GM19372 (cell line): ENCODE data around the gene EVI2B.
"Not testable (repeated sequence)": the region's sequence is repeated elsewhere in the genome, so short reads cannot be mapped to it uniquely, and the experiment has no call there.

ENCODE experiments used
- ATAC-seq: cut with Tn5 transposase; IDR thresholded peaks from one replicate; pipeline ENCODE4 v1.9.1; 2021; ENCODE audit warnings: mild to moderate bottlenecking, low read depth, moderate library complexity; ENCODE audit not compliant: unreplicated experiment

Gene EVI2B

GRCh38 chr17:31273516-31273915 lies 40.3 kb downstream of the EVI2B start:
- ATAC-seq: no peak

GRCh38 chr17:31272803-31273202 lies 41.1 kb downstream of the EVI2B start:
- no peak for ATAC-seq

DNA sequence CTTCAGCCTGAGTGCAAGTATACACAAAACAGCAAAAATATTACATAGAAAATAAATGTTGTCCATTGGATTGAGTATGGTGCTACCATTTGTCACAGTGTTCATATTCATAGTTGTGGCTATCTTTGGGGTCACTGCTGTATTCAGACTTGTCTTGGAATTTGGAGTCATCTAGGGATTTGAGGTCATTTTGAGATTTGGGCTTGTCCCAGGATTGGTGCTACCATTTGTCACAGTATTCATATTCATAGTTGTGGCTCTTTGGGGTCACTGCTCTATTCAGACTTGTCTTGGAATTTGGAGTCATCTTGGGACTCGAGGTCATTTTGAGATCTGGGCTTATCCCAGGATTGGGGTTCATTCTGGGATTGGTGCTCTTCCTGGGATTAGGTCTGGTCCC lies 41.6 kb downstream of the EVI2B start:
- no peak for ATAC-seq

DNA sequence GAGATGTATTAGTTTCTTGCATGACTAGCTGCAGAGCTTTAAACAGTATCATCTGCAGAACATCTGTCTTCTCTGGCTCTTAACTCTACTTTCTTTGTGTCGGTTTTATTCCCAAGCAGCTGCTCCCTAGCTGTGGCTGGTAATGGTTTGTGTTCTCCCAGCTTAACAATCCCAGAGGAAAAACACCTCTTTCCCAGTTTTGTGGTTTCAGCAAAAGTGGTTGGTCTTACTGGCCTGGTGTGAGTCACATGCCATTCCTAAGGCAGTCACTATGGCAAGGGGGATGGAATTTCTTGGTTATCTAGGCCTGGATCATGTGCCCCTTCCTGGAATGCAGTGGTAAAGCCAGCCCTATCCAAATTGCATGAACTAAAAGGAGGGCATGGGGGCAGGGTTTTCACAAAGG lies 44.3 kb downstream of the EVI2B start:
- ATAC-seq: no peak

DNA sequence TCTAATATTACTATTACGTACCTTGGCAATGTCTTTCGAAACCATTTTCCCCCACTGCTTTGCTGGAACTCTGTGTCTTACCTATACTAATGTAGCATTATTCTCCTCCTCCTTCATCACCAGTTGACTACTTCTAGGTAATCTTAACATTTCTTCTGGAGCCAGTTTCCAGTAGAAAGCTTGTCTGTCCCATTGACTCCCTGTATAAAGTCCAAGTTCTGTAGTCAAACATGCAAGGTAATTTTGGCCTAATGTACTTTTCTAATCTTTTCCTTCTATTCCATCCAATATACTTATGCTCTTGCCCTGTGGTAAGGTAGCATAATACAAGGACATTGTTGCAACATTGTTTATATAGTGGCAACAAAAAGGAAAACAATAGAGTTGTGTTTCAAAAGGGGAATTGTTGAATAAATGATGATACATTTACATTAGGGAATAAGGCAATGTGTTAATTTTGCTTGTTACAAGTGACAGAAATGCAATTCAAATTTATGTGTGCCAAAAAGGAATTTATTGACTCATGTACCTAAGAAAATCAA lies 44.7 kb downstream of the EVI2B start:
- no peak for ATAC-seq

DNA sequence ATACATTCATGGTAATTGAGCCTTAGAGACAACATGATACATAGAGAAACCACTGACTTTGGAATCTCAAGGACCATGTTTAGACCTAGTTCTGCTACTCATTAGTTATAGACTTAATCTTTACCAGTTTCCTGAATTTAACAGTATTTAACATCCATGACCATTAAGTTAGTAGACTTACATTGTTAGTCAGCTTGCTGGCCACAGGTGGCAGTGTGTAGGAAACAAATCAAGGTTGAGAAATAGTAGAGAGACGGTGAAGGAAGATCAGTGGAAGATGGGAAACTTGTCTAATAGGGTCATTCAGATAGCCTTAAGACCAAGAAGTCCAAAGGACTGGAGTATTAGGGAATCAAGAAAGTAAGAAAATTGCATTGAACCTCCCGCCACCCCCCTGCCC lies 47.8 kb downstream of the EVI2B start:
- ATAC-seq: no peak

DNA sequence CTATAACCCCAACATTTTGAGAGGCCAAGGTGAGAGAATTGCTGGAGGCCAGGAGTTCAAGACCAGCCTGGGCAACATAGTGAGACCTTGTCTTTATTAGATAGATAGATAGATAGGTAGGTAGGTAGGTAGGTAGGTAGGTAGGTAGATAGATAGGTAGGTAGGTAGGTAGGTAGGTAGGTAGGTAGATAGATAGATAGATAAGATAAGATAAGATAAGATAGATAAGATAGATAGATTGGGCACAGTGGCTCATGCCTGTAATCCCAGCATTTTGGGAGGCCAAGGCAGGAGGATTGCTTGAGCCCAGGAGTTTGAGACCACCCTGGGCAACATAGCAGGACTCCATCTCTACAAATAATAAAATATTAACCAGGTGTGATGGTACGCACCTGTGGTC lies 50.9 kb downstream of the EVI2B start:
- ATAC-seq: not testable (repeated sequence)

GRCh38 chr17:31261601-31262000 lies 52.3 kb downstream of the EVI2B start:
- no peak for ATAC-seq

DNA sequence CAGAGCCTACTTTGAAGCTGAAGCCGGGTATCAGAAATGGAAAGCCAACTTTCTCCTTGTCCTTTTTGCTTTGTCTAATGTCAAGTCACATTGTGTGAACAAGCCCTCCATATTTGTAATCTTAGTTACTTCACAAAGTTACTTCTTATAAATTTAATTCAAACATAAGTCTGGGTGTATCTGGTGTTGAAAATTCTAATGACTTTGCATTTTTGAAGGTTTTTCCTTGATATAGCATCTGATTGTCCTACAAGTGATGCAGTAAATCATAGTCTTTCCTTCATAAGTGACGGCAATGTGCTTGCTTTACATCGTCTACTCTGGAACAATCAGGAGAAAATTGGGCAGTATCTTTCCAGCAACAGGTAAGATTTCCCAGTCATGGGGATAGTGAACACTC lies 53.7 kb downstream of the EVI2B start:
- ATAC-seq: no peak

- no peak for ATAC-seq
These were observed 56.9 kb downstream of the EVI2B start for GRCh38 chr17:31256936-31257335.

DNA sequence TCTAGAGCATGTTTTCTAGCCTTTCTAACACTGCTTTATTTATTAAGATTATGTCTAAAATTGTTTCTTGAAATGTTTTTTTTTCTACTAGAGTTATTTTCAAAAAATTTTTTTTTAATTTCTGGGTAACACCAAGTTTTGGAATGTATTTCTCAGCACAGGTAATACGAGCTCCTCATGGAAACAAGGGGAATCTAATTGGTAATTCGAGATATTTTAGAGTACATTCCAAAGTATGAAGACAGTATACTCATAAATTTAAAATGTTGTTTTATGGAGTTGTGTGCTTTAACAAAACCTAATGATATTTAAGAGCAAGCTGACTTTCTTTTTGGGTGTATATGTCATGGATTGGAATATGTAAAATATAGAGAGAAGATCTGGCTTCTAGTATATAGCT lies 59.2 kb downstream of the EVI2B start:
- no peak for ATAC-seq
